NCI-H345 treated with DMSO at 0.1 percent for 48 hours (cell line): ENCODE measurements around the gene ZSCAN21.

Experiments used
- DNase-seq: peaks from one replicate; lab custom pipeline; 2025; ENCODE audit not compliant: unreplicated experiment; lab: John Stamatoyannopoulos, UW

The ZSCAN21 gene

DNA sequence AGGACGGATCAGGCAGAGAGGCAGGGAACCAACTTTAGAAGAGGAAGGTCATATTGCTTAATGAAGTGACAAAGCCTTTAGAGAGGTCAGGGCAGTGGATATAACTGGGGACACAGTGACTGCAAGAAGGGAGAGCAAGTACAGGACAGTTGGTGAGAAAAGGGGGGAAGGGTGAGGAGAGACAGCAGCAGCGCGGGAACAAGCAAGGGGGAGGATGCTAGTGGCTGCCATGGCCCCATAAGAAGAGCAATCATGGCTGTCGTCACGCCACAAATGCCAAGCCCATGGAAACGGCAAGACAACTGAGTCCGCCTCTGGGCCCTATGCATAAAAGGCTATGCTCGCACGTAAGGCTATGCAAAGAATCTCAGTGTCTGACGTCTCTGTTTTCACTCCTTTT lies 22.9 kb downstream of the ZSCAN21 start:
- no peak for DNase-seq

DNA sequence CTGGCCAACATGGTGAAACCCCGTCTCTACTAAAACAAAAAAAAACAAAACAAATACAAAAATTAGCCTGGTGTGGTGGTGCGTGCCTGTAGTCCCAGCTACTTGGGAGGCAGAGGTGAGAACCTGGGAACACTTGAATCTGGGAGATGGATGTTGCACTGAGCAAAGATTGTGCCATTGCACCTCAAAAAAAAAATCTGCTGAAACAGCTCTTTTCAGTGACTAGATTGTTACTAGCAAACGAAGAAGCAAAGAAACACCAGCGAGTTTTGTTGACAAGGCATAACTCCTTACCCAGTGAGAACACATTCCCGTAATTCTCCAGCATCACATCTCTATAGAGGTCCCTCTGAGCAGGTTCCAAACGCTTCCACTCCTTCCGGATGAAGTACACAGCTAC lies 25.3 kb downstream of the ZSCAN21 start:
- DNase-seq = no peak

DNA sequence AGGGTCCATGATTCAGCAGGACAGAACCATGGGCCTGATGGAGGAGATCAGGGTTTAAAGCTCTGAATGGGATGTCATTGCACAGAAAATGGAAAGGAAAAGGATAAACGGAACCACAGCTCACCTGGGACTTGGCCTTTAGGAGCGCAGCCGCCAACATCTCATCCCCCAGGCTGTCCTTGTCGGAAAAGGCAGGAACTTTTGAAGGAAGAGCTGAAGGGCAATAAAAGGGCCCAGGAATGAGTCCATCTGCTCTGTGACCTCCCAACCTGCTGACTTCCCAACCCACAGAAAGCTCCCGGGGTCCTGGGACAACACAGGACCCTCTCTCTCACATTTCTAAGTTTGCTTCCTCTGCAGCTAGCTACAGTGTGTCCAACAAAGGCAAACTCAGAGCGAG lies 25.8 kb downstream of the ZSCAN21 start:
- DNase-seq = no peak

DNA sequence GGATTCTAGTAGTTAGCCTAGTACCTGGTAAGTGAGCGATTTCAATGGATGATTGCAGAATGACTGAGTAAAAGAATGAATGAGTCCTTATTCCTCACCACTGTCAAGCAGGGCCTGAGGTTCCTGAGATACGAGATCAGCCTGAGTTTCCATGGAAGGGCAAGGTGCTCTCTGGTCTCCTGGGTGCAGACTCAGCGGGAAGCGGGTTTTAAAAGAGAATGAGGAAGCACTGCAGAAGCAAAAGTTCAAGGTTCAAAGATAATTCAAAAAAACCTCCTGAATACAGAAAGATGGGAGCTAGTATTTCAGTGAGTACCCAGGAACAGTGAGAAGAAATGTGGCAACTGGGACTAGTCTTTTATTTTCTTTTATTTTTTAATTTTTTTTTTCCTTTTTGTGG lies 27.6 kb downstream of the ZSCAN21 start:
- DNase-seq = no peak

DNA sequence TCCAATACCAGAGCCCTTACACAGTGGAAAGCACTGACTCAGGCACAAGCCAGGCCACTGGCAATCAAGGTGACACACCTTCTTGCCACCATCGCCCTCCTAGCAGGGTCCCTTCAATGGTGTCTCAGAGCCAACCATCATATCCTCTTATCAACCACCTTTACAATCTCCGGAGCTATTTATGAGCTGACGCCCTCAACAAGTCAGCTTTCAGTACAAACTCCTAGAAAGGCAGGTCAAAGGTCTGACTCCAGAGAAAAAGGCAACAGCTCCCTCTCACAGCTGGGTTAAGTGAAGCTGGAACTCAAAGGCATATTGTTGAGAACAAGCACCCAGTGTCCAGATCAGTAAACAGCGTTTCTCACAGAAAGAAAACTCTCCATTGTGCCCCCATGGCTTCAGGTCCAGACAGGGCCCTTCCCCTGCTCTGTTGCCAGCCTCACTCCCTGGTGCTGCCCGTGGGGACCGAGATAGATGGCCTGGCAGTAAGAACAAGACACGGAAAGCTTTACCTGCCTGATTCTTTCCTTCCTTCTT lies 29.5 kb downstream of the ZSCAN21 start:
- no peak for DNase-seq

DNA sequence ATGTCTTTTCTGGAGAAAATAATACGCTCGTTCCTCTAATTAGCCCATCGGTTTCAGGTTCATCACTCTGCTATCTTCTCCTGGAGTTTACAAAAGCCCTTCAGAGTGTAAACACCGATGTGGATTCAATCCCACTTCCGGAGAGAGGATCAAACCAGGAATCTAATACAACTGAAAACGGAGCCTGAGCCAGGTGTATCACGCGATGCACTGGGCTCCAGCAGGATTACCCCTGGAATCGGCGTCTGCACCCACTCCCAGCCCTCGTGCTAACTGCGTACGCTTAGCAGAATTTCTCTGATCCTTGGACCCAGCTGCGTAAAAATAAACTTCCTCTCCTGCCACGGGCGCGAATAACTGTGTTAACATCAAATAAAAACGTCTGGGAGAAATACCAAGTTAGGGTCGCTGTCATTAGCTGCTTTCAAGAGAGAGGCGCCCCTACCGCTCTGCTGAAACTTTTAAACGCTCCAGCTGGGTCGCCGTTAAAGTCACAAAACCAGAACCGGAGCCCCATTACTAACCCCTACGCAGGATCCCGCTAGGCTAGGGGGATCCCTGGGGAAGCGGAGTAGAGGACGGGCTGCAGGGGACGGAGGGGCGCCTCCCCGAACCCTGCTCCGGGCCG lies 31.4 kb downstream of the ZSCAN21 start:
- DNase-seq = no peak

DNA sequence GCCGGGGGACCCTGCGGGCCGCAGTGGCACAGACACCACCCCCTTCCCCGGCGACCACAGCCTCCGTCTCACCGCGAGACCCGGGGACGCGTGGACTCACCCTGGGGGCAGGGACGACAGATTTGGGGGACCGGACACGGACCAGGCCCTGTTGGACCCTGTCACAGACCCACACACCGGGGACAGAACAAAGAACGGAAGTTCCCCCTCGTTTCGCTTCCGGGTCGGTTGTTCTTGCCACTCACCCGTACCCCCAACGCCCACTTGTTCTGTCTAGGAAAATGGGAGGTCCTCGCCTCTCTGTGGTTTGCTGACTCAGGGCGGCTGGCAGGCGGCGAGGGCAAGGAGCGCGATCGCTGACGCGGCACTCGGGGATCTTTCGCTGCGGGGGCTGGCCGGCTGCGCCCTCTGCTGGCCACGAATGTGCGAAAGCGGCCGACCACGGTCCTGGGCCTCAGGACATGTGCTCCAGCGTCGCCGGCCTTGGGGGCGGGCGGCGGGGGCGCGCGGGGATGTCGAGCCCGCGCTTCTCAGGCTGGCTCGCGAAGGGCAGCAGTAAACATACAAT lies 32.0 kb downstream of the ZSCAN21 start, which contains the start of gene ZNF3:
TSS of gene ZNF3 (minus strand) at position 189 of the 568 bp plus-strand sequence. CDS start 4,366 bp downstream, outside the sequence.
- DNase-seq = peak; percentile 94

DNA sequence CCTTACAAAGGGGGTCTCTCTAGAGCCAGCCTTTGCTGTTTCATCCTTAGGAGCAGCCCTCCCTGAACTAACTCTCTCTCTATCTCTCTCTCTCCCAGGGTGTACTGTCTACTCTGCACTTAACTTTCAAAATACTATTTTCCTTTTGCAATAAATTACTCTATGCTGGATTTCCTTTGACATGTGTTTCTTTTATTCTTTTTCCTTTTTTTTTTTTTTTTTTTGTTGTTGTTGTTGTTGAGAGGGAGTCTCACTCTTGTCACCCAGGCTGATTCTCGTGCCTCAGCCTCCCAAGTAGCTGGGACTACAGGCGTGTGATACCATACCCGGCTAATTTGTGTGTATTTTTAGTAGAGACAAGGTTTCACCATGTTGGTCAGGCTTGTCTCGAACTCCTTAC lies 33.4 kb downstream of the ZSCAN21 start:
- DNase-seq = no peak

DNA sequence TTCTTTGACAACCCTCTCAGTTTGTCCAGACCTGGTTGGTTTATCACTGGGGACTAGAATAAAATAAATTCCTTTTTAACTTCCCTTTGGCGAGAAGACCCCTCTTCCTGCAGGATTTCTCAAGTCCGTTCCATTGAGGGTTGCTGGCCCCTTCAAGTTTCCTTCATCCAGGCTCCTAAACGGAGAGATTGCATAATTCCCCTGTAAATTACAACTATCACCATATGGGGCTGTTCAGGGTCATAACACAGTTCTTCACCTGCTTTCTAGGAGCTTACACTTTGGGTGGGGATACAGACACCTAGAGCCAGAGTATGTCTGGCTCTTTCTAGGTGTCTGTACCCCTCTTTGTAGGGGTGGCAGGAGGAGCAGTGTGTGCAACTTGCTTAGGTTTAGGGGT lies 35.9 kb downstream of the ZSCAN21 start:
- no peak for DNase-seq

DNA sequence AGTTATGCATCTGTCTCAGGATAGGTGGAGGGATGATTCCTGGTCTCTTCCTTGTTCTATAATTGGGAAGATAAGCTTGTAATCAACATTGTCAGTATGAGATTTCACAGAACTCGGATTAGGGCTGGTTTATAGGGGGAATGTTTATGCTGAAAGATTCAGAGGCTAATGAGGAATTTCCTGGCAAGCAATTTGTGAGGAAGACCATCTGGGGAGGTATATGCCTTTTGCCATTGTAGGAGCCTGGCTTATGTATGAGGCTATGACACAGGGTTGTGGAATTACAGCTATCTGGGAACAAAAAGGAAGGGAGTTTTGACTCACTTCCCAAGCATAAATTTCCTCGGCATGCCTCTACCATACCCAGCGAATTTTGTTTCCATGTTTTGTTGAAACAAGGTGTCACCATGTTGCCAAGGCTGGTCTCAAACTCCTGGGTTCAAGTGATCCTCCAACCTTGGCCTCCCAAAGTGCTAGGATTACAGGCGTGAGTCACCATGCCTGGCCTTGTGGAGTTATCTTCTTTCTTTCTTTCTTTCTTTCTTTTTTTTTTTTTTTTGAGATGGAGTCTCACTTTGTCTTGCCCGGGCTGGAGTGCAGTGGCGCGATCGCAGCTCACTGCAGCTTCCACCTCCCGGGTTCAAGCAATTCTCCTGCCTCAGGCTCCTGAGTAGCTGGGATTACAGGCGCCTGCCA lies 37.6 kb downstream of the ZSCAN21 start:
- DNase-seq = no peak

DNA sequence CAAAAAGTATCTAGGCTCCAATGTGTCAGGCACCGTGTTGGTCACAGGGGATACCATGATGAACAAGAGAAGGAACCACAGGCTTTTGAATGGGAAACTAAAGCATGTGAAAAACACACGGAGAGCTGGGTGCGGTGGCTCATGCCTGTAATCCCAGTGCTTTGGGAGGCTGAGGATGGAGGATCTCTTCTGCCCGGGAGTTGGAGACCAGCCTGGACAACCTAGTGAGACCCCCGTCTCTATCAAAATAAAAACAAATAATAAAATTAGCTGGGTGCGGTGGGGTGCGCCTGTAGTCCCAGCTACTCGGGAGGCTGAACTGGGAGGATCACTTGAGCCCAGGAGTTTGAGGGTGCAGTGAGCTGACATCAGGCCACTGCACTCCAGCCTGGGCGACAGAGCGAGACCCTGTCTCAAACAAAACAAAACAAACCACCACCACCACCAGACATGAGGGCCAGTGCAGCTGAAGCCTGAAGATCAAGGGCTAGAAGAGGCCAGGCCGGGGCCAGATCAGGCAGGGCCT lies 38.6 kb downstream of the ZSCAN21 start:
- DNase-seq = no peak

DNA sequence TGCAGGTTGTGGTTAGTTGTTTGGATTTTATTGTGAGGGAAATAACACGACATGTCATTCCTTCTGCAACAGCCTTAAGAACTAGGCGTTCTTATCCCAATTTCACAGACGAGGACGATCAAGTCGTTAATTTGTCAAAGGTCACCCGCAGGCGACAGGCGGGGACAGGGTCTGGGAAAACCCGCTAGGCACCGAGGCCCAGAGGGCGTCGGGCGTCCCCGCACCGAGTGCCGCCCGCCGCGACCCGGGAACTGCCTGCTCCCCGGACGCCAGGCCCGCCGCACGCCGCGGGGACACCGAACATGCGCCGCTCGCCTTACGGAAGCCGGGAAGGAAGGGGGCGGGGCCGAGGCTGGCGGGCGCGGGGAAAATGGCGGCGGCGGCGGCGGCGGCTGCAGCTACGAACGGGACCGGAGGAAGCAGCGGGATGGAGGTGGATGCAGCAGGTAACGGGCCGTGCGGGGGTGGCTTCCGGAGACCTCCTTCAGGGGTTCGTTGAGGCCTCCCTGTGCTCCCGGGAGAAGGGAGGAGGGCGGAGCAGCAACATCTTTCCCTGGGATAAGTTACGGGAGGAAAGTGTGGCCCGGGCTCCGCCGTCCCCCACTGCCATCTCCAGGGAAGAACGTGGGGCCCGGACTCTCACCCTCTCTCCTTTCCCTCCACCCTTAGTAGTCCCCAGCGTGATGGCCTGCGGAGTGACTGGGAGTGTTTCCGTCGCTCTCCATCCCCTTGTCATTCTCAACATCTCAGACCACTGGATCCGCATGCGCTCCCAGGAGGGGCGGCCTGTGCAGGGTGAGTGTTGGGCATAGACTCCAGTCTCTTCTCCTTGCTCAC lies 39.3 kb downstream of the ZSCAN21 start, which contains the start of gene COPS6:
TSS of gene COPS6 (plus strand) at position 349 of the 837 bp plus-strand sequence. CDS start at position 371, 22 bp downstream.
- peak; percentile 58 for DNase-seq

DNA sequence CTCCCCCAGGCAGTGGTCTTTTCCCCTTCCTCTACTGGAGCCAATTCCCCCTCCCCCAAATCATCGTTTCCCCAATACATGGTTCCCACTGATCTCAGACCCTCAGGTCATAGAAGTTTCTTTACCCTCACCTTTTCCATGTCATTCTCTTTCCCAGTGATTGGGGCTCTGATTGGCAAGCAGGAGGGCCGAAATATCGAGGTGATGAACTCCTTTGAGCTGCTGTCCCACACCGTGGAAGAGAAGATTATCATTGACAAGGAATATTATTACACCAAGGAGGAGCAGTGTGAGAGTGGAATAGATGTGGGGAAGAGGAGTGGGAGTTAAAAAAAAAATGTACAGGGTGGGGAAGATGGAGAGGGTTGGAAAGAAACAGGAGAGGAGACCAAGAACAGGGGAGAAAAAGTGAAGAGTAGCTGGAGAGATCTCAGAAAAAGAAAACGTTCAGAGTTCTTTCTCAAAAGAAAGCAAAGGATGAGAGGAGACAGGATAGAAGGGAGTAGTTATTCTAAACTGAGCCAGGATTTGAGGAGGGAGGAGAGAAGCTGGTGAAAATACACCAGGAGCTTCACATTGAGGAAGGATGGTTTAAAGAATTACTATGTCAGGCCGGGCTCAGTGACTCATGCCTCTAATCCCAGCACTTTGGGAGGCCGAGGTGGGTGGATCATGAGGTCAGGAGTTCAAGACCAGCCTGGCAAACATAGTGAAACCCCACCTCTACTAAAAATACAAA lies 40.1 kb downstream of the ZSCAN21 start:
- no peak for DNase-seq

DNA sequence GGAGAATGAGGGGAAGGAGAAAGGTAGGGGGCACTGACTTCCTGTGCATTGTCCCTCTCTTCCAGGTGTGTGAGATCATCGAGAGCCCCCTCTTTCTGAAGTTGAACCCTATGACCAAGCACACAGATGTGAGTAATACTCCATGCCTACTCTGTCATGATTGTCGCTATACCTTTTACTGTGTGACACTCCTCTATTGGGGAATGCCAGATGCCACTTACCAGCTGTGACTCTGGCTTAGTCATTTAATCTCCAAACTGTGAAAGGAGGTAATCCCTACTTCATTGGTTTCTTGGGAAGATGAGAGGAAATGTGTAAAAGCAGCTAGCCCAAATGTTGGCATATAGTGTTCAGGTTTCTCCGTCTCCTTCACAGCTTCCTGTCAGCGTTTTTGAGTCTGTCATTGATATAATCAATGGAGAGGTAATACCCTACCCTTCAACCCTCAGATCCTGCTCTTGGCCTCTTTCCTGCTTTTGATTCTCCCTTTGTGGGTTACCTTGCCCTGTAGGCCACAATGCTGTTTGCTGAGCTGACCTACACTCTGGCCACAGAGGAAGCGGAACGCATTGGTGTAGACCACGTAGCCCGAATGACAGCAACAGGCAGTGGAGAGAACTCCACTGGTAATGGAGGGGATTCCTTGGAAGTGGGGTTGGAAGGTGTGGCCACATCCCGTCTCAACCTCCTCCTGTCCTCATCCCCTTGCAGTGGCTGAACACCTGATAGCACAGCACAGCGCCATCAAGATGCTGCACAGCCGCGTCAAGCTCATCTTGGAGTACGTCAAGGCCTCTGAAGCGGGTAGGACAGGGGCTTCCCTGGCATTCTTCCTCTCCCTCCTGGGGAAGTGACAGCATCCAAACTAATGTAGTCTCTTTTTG lies 41.2 kb downstream of the ZSCAN21 start:
- DNase-seq = no peak

DNA sequence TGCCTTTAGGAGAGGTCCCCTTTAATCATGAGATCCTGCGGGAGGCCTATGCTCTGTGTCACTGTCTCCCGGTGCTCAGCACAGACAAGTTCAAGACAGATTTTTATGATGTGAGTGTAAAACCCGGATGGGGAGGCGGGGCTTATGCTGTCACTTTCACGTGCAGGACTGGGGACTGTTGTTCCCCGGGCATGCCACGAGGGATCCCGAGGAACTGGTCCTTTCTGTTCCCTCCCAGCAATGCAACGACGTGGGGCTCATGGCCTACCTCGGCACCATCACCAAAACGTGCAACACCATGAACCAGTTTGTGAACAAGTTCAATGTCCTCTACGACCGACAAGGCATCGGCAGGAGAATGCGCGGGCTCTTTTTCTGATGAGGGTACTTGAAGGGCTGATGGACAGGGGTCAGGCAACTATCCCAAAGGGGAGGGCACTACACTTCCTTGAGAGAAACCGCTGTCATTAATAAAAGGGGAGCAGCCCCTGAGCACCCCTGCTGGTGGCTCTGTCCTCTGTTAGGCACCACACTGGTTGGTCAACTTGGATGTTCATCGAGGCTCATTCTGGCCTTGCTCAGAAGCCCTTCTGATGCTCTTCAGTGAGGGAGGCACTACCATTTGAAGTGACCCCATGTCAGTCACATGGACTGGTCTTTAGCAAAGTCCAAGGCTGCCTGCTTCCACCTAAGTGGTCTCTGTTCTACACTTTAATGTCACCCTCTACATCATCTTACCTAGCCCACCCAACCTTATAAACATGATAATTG lies 42.0 kb downstream of the ZSCAN21 start:
- no peak for DNase-seq

DNA sequence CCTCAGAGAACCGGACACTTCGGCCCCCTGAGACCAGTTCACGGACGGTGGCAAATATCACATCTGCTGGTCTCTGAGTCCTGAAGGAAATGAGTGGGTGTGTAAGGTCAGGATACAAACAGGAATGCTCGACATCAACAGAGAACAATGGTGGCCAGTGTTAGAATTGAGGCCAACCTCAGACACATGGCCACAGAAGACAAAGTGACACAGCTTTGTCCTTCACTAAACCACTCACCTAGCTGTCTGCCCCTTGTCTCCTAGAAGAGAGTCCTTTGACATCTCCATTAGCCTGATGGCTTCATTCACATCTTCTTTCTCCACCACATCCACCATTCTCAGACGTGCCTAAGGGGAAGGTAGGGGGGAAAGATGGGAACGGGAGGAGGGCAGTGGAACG lies 43.5 kb downstream of the ZSCAN21 start:
- no peak for DNase-seq

DNA sequence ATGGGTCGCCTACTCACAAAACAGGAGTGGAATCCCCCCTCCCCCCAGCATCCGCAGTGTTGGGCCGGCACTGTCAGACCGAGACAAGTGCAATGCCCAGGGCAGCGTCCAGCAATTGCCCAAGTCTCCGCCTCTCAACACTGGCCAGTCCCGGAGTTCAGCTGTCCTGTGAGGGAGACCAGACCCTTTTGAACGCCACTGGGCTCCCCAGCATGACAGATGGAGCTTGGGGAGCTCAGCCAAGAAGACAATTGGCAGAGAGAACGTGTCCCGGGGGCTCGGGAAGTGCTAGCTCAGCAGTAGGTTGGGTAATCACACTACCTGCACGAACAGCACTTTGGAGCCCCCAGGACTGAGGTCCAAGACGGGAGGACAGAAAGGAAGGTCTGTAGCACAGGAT lies 43.9 kb downstream of the ZSCAN21 start:
- no peak for DNase-seq

DNA sequence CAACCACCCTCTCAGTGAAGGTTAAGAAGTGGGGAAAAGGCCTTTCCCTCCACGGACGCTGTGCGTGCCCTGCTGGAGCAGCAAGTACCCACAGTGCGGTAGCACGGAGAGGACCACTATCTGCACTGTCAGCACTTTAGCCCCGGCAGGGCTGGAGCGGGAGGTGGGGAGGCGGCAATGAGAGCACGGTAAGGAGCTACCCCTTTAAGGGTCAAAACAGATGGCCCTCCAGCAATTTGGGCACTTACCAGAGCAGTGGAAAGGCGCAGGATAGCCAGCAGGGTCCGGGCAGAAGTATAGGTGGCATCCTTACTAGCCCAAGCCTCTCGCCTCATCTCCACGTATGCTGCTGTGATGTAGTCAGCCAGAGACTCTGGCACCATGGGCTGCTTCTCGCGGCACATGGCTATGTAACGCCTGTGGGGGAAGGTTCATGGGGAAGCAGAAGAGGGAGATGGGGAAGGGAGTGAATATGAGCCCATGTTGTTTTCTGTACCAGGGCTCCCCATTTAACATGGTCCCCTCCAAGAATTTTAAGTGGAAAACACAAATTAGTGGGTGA lies 44.4 kb downstream of the ZSCAN21 start:
- no peak for DNase-seq
